Activated B cell treated with CpG ODN at 0.5 μM for 24 hours (primary cell): ENCODE results near the gene MEAF6. TPM values are rescaled to one million over a fixed set of nuclear protein-coding genes. Genes with fewer than 3 reads are reported as not detected.
A peak's percentile ranks its signal among the peaks of the same experiment; 100 is the strongest.

ENCODE experiments used
- ATAC-seq: fragments of 200-7000 bp; cut with Tn5 transposase; one replicate; pipeline ENCODE4 v1.10.0; 2021; ENCODE audit warnings: low read depth, mild to moderate bottlenecking, moderate library complexity
- CTCF ChIA-PET: fragments of 350-600 bp; sonication (Branson Sonifier 250); formaldehyde crosslinking; loops from one replicate; lab custom pipeline; 2021; ENCODE audit warnings: antibody characterized with exemption; lab: Charles Lee
- POLR2A ChIA-PET: fragments of 350-600 bp; sonication (Branson Sonifier 250); formaldehyde crosslinking; loops from one replicate; lab custom pipeline; 2021; ENCODE audit warnings: antibody characterized with exemption; lab: Charles Lee
- DNase-seq: peaks from one replicate; pipeline ENCODE4 v3.0.0; 2022
- H3K27ac Mint-ChIP-seq: one replicate; pipeline ENCODE4 v1.8.0; 2020; ENCODE audit warnings: mixed read lengths
- H3K27me3 Mint-ChIP-seq: one replicate; pipeline ENCODE4 v1.8.0; 2021; ENCODE audit warnings: mixed read lengths
- H3K36me3 Mint-ChIP-seq: one replicate; pipeline ENCODE4 v1.8.0; 2021; ENCODE audit warnings: low read depth, mixed read lengths
- H3K4me1 Mint-ChIP-seq: one replicate; pipeline ENCODE4 v1.8.0; 2021; ENCODE audit warnings: mixed read lengths
- H3K4me3 Mint-ChIP-seq: one replicate; pipeline ENCODE4 v1.8.0; 2020; ENCODE audit warnings: mild to moderate bottlenecking, mixed read lengths
- H3K9me3 Mint-ChIP-seq: one replicate; pipeline ENCODE4 v1.8.0; 2020; ENCODE audit warnings: mixed read lengths
- intact Hi-C: fragments of 100-400 bp; cut with micrococcal nuclease; formaldehyde crosslinking; loops from one replicate; pipeline ENCODE4 v1.15.1; 2024
- total RNA-seq: library from RNA; stranded (reverse); gene quantifications from 2 replicates; pipeline ENCODE4 v1.2.3, GENCODE V29; 2022
- TF ChIP-seq, protein P1 (sequence below): fragments of 200-600 bp; IDR thresholded peaks from one replicate; pipeline ENCODE4 v1.8.0; 2022; ENCODE audit warnings: antibody characterized with exemption, mild to moderate bottlenecking

The MEAF6 gene
- total RNA-seq, 1 donor from 2014 or later: 59.9 TPM

DNA sequence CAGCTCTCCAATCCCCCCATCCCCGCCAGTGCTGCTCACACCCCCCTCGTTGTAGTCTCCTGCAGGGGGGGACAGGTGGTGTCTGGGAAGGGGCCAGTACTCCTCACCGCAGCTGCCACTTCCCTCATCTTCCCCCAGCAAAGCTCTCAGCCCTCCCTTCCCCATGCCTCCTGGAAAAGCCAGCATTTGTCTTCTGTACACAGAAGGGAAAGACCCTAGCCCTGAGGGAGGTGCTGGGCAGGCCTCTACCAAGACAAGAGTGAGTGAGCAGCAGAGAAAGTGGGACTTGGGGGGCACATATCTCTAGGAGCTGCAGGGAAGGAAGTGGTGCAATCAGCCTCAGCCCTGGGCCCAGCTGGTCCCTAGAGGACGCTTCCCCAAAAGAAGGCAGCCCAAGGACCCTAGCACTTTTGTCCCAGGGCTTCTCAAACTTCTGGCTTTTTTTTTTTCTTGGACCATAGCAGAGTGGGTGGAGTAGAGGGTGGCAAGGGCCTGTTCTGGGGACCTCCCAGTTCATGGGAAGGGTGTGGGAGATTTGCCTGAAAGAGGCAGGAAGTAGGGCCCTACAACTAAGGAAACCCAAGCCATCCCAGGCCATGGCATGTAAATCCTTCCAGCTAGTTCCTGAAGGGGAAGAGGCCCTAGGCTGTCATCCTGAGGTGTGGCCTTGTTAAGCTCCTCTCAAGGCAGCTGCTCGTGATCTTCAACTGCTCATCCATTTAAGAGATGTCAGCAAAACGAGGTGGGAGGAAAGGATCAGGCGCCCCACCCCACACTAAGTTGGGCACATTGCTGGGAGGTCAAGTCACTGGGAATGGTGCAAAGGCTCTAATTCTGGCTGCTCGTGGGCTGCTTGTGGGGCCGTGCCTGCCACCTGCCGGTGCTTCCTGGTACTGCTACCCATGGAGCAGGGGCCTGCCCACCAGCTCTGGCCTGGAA, 27.6 kb downstream of the MEAF6 start:
- H3K4me3 Mint-ChIP-seq: no peak overlapping the region
- peak overlapping the region; percentile 74 for H3K27ac Mint-ChIP-seq
- DNase-seq: peak; percentile 81
- ChIA-PET CTCF (interaction anchor here (0.6 to 4.9 kb wide), 31 partner anchors 10 to 1016 kb away, joined by 3 to 261 read pairs (median 4); partner anchors contain the start of genes MEAF6, SNIP1 and ZC3H12A), POLR2A (interaction anchor here (0.5 to 4.5 kb wide), 10 partner anchors 11 to 863 kb away, joined by 3 to 132 read pairs (median 5); partner anchors contain the start of genes MEAF6 and ZC3H12A)
- intact Hi-C loops: loop anchor here (1.0 to 2.0 kb wide), 3 partner anchors 8 to 32 kb away; no protein-coding TSS in a partner anchor
- H3K4me1 Mint-ChIP-seq: peaks cover 27% of the 10 kb centered on the region
- peak; percentile 78 for ATAC-seq
- H3K36me3 Mint-ChIP-seq: peaks cover 52% of the 10 kb centered on the region
- TF ChIP-seq, protein P1, sequence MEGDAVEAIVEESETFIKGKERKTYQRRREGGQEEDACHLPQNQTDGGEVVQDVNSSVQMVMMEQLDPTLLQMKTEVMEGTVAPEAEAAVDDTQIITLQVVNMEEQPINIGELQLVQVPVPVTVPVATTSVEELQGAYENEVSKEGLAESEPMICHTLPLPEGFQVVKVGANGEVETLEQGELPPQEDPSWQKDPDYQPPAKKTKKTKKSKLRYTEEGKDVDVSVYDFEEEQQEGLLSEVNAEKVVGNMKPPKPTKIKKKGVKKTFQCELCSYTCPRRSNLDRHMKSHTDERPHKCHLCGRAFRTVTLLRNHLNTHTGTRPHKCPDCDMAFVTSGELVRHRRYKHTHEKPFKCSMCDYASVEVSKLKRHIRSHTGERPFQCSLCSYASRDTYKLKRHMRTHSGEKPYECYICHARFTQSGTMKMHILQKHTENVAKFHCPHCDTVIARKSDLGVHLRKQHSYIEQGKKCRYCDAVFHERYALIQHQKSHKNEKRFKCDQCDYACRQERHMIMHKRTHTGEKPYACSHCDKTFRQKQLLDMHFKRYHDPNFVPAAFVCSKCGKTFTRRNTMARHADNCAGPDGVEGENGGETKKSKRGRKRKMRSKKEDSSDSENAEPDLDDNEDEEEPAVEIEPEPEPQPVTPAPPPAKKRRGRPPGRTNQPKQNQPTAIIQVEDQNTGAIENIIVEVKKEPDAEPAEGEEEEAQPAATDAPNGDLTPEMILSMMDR: peak; percentile 90
- no peaks in the 10 kb centered on the region for H3K9me3 Mint-ChIP-seq
- H3K27me3 Mint-ChIP-seq: no peaks in the 10 kb centered on the region

DNA sequence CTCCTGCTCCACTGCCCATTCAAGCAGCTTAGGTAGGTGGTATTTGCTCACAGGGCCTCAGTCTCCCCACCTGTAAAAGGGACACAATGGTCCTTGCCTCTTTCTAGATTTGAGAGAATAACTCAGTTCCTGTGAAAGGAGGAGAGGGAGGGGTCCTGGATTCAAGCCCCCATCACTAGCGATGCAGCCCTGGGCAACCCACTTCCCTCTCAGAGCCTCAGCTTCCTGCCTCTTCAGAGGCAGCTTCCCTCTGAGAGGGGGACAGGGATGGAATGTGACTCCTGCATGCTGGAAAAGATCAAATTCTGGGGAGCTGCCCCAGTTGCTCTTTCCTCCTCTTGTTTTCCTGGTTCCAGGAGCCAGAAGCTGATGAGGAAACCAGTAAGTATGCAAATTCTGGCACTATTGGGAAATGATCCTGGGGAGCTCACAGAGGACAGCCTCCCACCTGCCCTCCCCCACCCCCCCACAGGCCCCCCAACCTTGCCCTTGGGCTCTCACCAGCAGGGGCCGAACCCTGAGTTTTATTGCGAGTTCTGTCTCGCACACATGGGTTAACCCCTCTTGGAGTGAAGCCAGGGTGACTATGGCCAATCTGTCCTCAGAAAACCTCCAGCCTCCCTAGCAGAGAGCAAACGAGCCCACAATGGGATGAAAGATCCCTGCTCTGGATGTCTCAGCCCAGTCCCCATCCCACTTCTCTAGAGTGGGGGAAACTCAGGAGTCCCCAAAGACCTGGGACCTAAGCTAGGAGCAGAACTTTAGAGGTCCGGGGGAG, 28.5 kb downstream of the MEAF6 start:
- DNase-seq (no peak), ATAC-seq (no peak)
- Mint-ChIP-seq H3K4me3 (no peak overlapping the region), H3K4me1 (peaks cover 35% of the 10 kb centered on the region), H3K36me3 (peaks cover 59% of the 10 kb centered on the region), H3K27ac (peak overlapping the region; percentile 74), H3K9me3 (no peaks in the 10 kb centered on the region), H3K27me3 (no peaks in the 10 kb centered on the region)
- ChIA-PET CTCF (interaction anchor here (0.8 to 4.9 kb wide), 11 partner anchors 10 to 202 kb away, joined by 3 to 261 read pairs (median 23); partner anchors contain the start of gene ZC3H12A), POLR2A (interaction anchor here (1.2 to 4.5 kb wide), 7 partner anchors 10 to 31 kb away, joined by 3 to 132 read pairs (median 9); partner anchors contain the start of genes MEAF6 and ZC3H12A)
- intact Hi-C loops: loop anchor here (2.0 kb wide), 1 partner anchor 13 kb away; no protein-coding TSS in a partner anchor
- TF ChIP-seq, protein P1: no peak

DNA sequence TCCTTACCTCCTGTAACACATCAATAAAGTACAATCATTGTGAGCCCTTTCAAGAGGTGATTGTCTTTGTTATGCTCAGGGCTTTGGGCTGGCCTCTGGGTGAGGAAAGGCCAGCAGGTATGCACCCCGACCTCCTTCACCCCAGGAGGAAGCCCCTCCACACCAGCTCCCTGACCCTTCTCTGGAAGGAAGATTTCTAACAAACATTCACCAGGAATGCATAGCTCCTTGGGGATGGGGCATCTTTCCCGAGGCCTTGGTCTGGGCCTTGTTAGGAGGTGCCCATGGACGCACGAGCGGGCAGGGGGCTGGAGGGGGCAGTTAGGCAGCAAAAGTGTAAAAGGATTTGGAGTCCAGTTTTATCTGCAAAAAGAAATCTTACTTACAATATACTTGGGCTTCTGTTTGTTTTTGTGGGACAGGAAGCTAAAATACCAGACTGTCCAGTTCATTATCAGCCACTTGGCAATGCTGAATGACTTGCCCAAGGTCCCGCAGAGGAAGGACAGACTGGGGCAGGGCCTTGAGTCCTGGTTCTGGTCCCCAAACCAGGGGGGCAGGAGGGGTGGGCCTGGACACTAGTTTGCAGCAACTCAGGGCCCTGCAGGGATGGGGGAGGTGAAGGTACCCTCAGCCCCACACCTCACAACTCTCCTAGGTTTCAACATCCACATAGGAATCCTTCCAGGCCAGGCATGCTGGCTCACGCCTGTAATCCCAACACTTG, 30.1 kb downstream of the MEAF6 start:
- peaks cover 51% of the 10 kb centered on the region for H3K4me1 Mint-ChIP-seq
- ChIA-PET CTCF (interaction anchor here (3.8 to 4.9 kb wide), 2 partner anchors 28 to 34 kb away, joined by 32 to 261 read pairs; no protein-coding TSS in a partner anchor), POLR2A (interaction anchor here (1.2 to 4.5 kb wide), 3 partner anchors 9 to 30 kb away, joined by 4 to 132 read pairs (median 29); partner anchors contain the start of gene ZC3H12A)
- TF ChIP-seq, protein P1: no peak
- peak overlapping the region; percentile 68 for H3K27ac Mint-ChIP-seq
- ATAC-seq (no peak), DNase-seq (no peak)
- no peaks in the 10 kb centered on the region for H3K9me3 Mint-ChIP-seq
- H3K36me3 Mint-ChIP-seq: peaks cover 64% of the 10 kb centered on the region
- H3K4me3 Mint-ChIP-seq: no peak overlapping the region
- no peaks in the 10 kb centered on the region for H3K27me3 Mint-ChIP-seq
- intact Hi-C loops: no loop called here

DNA sequence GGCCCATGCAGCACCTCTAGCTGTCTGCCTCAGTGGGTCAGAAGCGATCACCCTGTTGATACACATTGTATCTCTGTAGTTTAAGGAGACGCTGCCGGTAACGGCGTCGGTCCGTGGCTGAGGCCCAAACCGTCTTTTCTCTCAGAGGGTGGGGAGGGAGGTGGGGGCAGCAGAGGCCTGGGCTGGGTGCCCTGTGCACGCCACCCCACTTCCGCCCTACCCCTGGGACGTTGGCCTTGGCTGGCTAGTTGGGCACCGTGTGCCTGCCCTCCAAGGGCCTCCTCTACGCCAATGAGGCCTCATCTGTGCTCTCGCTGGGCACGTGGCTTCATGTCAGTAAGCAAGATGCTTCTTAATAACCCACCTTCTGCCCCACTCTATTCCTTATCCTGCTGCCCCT, 30.8 kb downstream of the MEAF6 start:
- POLR2A ChIA-PET: interaction anchor here (4.5 kb wide), 1 partner anchor 8 kb away, joined by 132 read pairs; the partner anchor contains the start of gene ZC3H12A
- TF ChIP-seq, protein P1: no peak
- Mint-ChIP-seq H3K4me1 (peaks cover 58% of the 10 kb centered on the region), H3K4me3 (no peak overlapping the region), H3K9me3 (no peaks in the 10 kb centered on the region), H3K36me3 (peaks cover 66% of the 10 kb centered on the region), H3K27ac (peak overlapping the region; percentile 68), H3K27me3 (no peaks in the 10 kb centered on the region)
- intact Hi-C loops: no loop called here
- ATAC-seq: no peak
- CTCF ChIA-PET: interaction anchor here (4.9 kb wide), 1 partner anchor 27 kb away, joined by 261 read pairs; no protein-coding TSS in a partner anchor
- no peak for DNase-seq
